Activated CD8-positive, alpha-beta memory T cell treated with anti-CD3 and anti-CD28 coated beads for 36 hours (primary cell): Measurements from ENCODE around the gene MOBP. TPM values are rescaled to one million over a fixed set of nuclear protein-coding genes. Genes with fewer than 3 reads are reported as not detected.

Source experiments
- CTCF ChIA-PET: fragments of 350-600 bp; sonication (Branson Sonifier 250); formaldehyde crosslinking; loops from one replicate; lab custom pipeline; 2021; ENCODE audit warnings: antibody characterized with exemption; lab: Charles Lee
- POLR2A ChIA-PET: fragments of 350-600 bp; sonication (Branson Sonifier 250); formaldehyde crosslinking; loops from one replicate; lab custom pipeline; 2021; ENCODE audit warnings: antibody characterized with exemption; lab: Charles Lee
- total RNA-seq, 2 experiments: library from RNA; stranded (reverse); gene quantifications; one replicate each; pipeline ENCODE4 v1.2.3, GENCODE V29; 2021

MOBP gene
- total RNA-seq, 2 experiments from 2014 or later = not detected

- CTCF ChIA-PET = no interaction called here
Observed at GRCh38 chr3:39479701-39480414, 12.4 kb downstream of the MOBP start.

GRCh38 chr3:39485547-39485946 is 18.1 kb downstream of the MOBP start:
- ChIA-PET CTCF (no interaction called here), POLR2A (no interaction called here)

More at GRCh38 chr3:39479701-39480414, 12.4 kb downstream of the MOBP start:
- POLR2A ChIA-PET = no interaction called here

- POLR2A ChIA-PET = no interaction called here
- CTCF ChIA-PET = no interaction called here
Observed at GRCh38 chr3:39491014-39491413, 23.5 kb downstream of the MOBP start.

GRCh38 chr3:39491733-39492350 is 24.4 kb downstream of the MOBP start:
- CTCF ChIA-PET = no interaction called here
- POLR2A ChIA-PET = no interaction called here

GRCh38 chr3:39494781-39495180 is 27.3 kb downstream of the MOBP start:
- POLR2A ChIA-PET = no interaction called here
- CTCF ChIA-PET = no interaction called here

- POLR2A ChIA-PET = no interaction called here
Observed at GRCh38 chr3:39497753-39498152, 30.3 kb downstream of the MOBP start.

GRCh38 chr3:39499651-39500273 is 32.3 kb downstream of the MOBP start:
- ChIA-PET POLR2A (no interaction called here), CTCF (interaction anchor here (0.9 to 1.1 kb wide), 3 partner anchors 10 to 54 kb away, joined by 3 to 4 read pairs (median 3); no protein-coding TSS in a partner anchor)

More at GRCh38 chr3:39497753-39498152, 30.3 kb downstream of the MOBP start:
- CTCF ChIA-PET = interaction anchor here (1.8 kb wide), 1 partner anchor 81 kb away, joined by 4 read pairs; no protein-coding TSS in a partner anchor

- ChIA-PET CTCF (no interaction called here), POLR2A (no interaction called here)
Observed at GRCh38 chr3:39501059-39501458, 33.6 kb downstream of the MOBP start.

- POLR2A ChIA-PET = no interaction called here
Observed at GRCh38 chr3:39501968-39502837, 34.7 kb downstream of the MOBP start.

GRCh38 chr3:39502838-39503145 is 35.3 kb downstream of the MOBP start:
- CTCF ChIA-PET = no interaction called here
- POLR2A ChIA-PET = no interaction called here

More at GRCh38 chr3:39501968-39502837, 34.7 kb downstream of the MOBP start:
- CTCF ChIA-PET = no interaction called here

- POLR2A ChIA-PET = no interaction called here
- CTCF ChIA-PET = no interaction called here
Observed at GRCh38 chr3:39505866-39506742, 38.6 kb downstream of the MOBP start.

- ChIA-PET CTCF (interaction anchor here (1.4 kb wide), 1 partner anchor 59 kb away, joined by 3 read pairs; no protein-coding TSS in a partner anchor), POLR2A (no interaction called here)
Observed at GRCh38 chr3:39506863-39507262, 39.4 kb downstream of the MOBP start.

GRCh38 chr3:39513791-39514369 is 46.4 kb downstream of the MOBP start:
- CTCF ChIA-PET = no interaction called here
- POLR2A ChIA-PET = no interaction called here

GRCh38 chr3:39515681-39516441 is 48.4 kb downstream of the MOBP start:
- ChIA-PET CTCF (no interaction called here), POLR2A (no interaction called here)

GRCh38 chr3:39519103-39519502 is 51.6 kb downstream of the MOBP start:
- ChIA-PET POLR2A (no interaction called here), CTCF (no interaction called here)

- ChIA-PET POLR2A (no interaction called here), CTCF (no interaction called here)
Observed at GRCh38 chr3:39519554-39520288, 52.2 kb downstream of the MOBP start.

GRCh38 chr3:39521456-39521855 is 54.0 kb downstream of the MOBP start:
- POLR2A ChIA-PET = no interaction called here
- CTCF ChIA-PET = no interaction called here
